ENCODE data around the gene CNTD1.
"Not testable (repeated sequence)": the region's sequence is repeated elsewhere in the genome, so short reads cannot be mapped to it uniquely, and the experiment has no call there.

Gene CNTD1

DNA sequence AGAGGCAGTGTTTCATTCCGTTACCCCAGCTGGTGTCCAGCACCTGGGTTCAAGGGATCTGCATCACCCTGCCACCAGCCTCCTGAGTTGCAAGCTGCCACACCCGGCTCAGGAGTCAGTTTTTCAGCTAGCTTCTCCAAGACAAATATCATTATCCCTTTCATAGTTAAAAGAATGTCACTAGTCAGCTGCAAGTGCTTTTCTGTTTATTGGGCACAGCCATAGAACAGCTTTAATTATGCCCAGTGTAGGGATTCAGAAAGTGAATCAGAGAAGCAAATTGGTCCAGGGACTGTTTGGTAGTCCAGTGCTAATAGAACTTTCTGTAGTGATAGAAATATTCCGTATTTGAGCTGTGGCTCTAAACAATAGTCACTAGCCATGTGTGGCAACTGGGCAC is 49.4 kb downstream of the CNTD1 start:
- FAIRE-seq, result no peak

- FAIRE-seq, result no peak
Observed at GRCh38 chr17:42849031-42849430, 50.4 kb downstream of the CNTD1 start.

DNA sequence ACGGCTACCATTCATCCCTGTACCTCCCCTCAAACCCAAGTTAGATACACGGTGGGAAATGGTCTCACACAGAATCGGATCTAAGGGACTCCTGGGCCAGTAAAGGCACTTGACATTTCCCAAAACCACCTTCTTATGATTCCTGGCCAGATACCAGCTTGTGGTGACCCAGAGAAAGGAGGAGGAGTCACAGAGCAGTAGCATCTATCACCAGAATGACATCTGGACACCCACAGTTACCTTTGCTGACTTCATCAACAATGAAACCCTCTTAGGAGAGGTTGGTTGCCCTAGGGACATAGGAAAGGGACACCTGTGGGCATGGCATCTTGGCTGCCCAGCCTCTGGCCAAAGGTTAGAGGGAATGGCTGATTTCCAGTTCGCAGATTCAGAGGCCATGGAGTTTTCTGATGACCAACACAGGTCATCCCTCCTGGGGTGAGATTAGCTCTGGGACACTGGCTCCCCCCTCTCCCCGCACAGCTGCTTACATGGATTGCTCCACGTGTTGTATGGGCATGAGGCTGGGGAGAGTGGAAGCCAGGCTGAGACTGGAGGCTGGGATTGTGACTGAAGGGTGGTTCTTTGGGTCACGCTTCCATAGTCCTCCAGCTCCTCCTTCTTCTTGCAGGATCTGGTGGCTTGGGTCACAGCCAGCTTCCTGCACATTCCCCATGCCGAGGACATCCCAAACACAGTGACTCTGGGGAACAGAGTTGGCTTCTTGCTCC is 51.0 kb downstream of the CNTD1 start:
- FAIRE-seq, result no peak

- no peak for FAIRE-seq
Observed at GRCh38 chr17:42850954-42851353, 52.3 kb downstream of the CNTD1 start, which contains the start of gene AOC3. Gene AOC3, plus strand, starts transcription at chr17:42851199. Its CDS starts 145 bp downstream, at chr17:42851344.

- FAIRE-seq, result not testable (repeated sequence)
Observed at GRCh38 chr17:42851371-42852240, 52.9 kb downstream of the CNTD1 start.

DNA sequence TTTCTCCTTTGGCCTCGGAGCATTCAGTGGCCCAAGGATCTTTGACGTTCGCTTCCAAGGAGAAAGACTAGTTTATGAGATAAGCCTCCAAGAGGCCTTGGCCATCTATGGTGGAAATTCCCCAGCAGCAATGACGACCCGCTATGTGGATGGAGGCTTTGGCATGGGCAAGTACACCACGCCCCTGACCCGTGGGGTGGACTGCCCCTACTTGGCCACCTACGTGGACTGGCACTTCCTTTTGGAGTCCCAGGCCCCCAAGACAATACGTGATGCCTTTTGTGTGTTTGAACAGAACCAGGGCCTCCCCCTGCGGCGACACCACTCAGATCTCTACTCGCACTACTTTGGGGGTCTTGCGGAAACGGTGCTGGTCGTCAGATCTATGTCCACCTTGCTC is 53.7 kb downstream of the CNTD1 start:
- no peak for FAIRE-seq

DNA sequence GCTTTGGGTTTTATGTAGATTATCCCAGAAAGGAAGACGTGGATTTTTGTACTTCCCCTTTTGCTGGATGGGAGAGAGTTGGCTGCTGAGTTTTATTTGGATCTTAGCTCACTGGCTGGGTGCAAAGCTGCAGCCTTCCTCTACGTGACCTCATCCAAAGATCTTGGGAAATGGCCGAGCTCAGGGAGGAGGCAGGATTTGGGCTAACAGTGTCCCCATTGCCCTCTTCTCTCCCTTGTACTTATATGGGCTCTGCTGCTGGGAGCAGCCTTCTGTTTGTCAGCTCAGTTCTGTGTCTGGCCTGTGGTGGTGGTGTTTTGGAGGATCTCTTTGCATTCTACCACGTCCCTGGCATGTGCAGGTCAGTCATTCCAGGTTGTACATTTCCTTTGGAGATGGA is 54.3 kb downstream of the CNTD1 start:
- FAIRE-seq, result no peak

- no peak for FAIRE-seq
Observed at GRCh38 chr17:42853597-42853967, 54.9 kb downstream of the CNTD1 start.

DNA sequence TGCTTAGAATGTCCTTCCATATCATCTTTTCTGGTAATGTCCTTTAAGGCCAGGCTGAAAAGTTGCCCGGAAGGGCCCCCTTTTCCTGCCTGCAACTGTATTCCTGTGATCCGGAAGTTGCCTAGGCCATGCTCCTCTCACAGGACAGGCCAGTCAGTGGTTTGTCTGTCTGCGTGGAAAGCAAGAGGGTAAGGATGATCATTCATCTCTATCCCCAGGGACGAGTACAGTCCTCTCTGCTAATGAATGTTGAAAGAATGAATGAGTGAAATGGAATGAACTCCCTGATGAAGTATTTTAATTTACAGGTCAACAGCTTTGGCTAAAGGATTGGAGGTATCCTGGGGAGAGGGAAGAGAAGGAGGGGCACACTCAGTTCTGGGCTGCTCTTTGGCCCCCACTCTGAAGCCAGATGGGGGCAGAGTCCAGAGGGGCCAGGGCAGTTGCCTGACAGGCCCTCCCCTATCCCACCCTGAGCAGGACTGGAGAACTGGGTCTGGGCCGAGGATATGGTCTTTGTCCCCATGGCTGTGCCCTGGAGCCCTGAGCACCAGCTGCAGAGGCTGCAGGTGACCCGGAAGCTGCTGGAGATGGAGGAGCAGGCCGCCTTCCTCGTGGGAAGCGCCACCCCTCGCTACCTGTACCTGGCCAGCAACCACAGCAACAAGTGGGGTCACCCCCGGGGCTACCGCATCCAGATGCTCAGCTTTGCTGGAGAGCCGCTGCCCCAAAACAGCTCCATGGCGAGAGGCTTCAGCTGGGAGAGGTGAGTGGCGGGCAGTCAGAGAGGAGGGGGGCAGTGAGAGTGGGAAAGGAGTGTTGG is 55.5 kb downstream of the CNTD1 start:
- no peak for FAIRE-seq

GRCh38 chr17:42855048-42855596 is 56.5 kb downstream of the CNTD1 start:
- no peak for FAIRE-seq

DNA sequence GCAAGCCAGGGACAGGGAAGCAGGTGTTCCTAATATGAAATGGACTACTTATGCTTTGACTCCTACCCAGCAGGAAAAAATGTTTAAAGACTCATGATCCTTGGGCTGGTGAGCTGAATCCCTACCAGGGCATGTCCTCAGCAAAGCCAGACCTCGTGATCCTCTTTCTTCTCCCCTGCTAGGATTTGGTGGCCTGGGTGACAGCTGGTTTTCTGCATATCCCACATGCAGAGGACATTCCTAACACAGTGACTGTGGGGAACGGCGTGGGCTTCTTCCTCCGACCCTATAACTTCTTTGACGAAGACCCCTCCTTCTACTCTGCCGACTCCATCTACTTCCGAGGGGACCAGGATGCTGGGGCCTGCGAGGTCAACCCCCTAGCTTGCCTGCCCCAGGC is 57.4 kb downstream of the CNTD1 start:
- FAIRE-seq, result not testable (repeated sequence)

DNA sequence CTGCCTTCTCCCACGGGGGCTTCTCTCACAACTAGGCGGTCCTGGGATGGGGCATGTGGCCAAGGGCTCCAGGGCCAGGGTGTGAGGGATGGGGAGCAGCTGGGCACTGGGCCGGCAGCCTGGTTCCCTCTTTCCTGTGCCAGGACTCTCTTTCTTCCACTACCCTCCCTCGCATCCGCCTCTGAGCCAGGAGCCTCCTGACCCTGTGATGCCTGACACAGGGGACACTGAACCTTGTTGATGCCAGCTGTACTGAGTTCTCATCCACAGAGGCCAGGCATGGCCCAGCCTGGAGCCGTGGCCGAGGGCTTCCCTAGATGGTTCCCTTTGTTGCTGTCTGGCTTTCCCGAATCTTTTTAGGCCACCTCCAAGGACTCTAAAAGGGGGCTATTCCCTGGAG is 57.9 kb downstream of the CNTD1 start:
- not testable (repeated sequence) for FAIRE-seq

- no peak for FAIRE-seq
Observed at GRCh38 chr17:42857389-42857788, 58.7 kb downstream of the CNTD1 start.

Data from A204.1 (cell line).